ENCODE measurements around the gene IVNS1ABP. TPM values are rescaled to one million over a fixed set of nuclear protein-coding genes. Genes with fewer than 3 reads are reported as not detected.

Gene IVNS1ABP
- total RNA-seq, 2 donors from 2014 or later, result 44.4 to 58.8 TPM

DNA sequence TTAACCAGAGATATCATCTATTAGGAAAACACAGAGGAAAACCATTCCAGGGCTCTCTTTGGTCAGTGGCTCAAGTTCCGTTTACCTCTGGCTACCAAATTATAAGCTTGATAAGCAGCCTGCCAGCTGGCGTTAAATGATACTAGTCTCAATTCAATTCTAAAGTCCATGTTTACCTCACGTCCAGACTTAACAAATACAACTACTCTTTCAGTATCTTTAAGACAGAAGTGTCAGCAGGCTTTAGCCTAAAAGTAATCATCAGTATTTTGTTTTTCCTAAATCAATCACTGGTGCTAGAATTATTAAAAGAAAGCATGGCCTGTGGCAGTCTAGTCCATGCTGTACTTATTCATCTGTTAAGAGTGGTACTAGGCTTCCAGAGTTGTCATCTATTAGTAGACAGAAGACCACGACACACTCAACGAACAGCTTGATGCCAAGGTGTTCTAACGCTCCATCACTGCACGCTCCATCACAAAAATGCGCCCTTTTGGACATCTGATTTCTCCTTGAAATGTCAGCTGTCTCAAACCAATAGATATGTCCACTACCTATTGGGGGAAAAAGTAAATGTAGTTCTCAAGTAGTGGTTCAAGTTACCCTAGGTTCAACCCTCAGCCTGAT is 1.5 kb downstream of the IVNS1ABP start:
- no peak for DNase-seq (ENCODE audit: low spot score)
- intact Hi-C loops (cut with DNase I), result no loop called here
- TF ChIP-seq, protein P1, sequence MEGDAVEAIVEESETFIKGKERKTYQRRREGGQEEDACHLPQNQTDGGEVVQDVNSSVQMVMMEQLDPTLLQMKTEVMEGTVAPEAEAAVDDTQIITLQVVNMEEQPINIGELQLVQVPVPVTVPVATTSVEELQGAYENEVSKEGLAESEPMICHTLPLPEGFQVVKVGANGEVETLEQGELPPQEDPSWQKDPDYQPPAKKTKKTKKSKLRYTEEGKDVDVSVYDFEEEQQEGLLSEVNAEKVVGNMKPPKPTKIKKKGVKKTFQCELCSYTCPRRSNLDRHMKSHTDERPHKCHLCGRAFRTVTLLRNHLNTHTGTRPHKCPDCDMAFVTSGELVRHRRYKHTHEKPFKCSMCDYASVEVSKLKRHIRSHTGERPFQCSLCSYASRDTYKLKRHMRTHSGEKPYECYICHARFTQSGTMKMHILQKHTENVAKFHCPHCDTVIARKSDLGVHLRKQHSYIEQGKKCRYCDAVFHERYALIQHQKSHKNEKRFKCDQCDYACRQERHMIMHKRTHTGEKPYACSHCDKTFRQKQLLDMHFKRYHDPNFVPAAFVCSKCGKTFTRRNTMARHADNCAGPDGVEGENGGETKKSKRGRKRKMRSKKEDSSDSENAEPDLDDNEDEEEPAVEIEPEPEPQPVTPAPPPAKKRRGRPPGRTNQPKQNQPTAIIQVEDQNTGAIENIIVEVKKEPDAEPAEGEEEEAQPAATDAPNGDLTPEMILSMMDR (IDR thresholded peaks at IDR 0.05), result no peak
- no peak for TF ChIP-seq POLR2AphosphoS5 (IDR thresholded peaks at IDR 0.05)
- no peak for TF ChIP-seq POLR2A (IDR thresholded peaks at IDR 0.05)
- H3K4me3 ChIP-seq, result peak overlapping the region; percentile 82 to 86
- no peaks in the 10 kb centered on the region for H3K9me3 ChIP-seq
- peak overlapping the region; percentile 91 to 94 for H3K27ac ChIP-seq
- no peaks in the 10 kb centered on the region for H3K27me3 ChIP-seq (replicated peaks; ENCODE audit: insufficient read depth)
- H3K36me3 ChIP-seq, result no peaks in the 10 kb centered on the region
- 11% methylated on average over 8 of the region's 8 CpGs for WGBS
- no peaks in the 10 kb centered on the region for H3K4me1 ChIP-seq (replicated peaks)

DNA sequence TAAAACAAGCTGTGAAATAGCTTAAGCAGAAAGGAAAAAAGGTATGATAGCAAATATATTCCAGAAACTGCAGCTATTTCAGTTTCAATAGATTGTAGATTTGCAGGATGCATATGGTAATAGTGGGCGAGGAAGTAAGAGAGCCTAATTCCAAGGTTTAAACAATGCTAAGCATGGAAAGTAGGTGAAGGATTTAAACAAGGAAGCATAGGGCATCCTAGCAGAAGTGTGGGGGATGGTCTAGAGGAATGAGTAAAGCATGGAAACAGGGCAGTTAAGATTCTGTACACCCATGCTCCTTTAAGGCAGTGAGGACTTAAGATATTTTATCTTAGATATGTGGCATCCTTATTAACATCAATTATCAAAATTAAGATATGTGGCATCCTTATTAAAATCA is 2.6 kb downstream of the IVNS1ABP start:
- no peak overlapping the region for H3K4me3 ChIP-seq

DNA sequence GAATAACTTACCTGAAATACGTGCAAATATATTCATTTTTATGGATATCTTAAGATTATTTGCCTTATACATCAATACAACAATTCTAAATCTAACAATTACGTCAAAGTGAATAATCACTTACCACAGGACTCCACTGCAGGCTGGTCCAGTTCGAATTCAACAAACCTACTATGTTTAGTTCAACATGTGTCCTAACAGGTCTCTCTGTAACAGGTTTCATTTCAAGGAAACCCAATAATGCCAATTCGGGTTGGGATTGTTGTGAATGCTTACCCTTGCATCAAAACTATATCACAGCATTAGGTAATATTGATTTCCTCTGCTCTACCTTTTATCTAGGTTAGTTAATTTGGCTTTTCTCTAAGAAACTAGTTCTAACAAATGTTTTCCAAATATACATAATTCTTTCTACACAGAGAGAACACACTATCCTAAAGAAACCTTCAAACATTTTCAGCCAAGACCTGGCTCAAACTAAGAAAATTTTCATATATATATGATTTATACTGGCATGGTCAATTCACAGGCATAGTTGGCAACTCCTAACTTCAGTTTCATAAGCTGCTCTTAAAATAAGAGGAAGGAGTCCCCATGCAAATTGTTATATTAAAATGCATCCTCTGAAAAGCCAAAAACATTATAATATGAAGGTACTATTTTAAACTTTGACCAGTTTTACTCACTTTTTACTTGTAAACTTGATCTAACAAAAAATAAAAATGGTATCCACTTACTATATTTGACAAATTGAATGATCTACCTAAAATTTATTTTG is 4.5 kb downstream of the IVNS1ABP start:
- Histone ChIP-seq H3K4me1 (replicated peaks) (no peaks in the 10 kb centered on the region), H3K9me3 (no peaks in the 10 kb centered on the region), H3K27ac (no peak overlapping the region), H3K36me3 (no peaks in the 10 kb centered on the region), H3K4me3 (no peak overlapping the region), H3K27me3 (replicated peaks; ENCODE audit: insufficient read depth) (no peaks in the 10 kb centered on the region)
- no peak for TF ChIP-seq POLR2A (IDR thresholded peaks at IDR 0.05)
- TF ChIP-seq, protein P1 (IDR thresholded peaks at IDR 0.05), result no peak
- no peak for TF ChIP-seq POLR2AphosphoS5 (IDR thresholded peaks at IDR 0.05)
- WGBS, result 69% methylated on average over 4 of the region's 4 CpGs
- intact Hi-C loops (cut with DNase I), result no loop called here
- no peak for DNase-seq (ENCODE audit: low spot score)

More for the DNA sequence above, 2.6 kb downstream of the IVNS1ABP start:
- intact Hi-C loops (cut with DNase I), result no loop called here
- Histone ChIP-seq H3K27me3 (replicated peaks; ENCODE audit: insufficient read depth) (no peaks in the 10 kb centered on the region), H3K27ac (no peak overlapping the region), H3K36me3 (no peaks in the 10 kb centered on the region), H3K4me1 (replicated peaks) (no peaks in the 10 kb centered on the region), H3K9me3 (no peaks in the 10 kb centered on the region)
- no peak for DNase-seq (ENCODE audit: low spot score)
- WGBS, result 48% methylated on average over 1 of the region's 1 CpG
- TF ChIP-seq POLR2A (IDR thresholded peaks at IDR 0.05), result no peak

DNA sequence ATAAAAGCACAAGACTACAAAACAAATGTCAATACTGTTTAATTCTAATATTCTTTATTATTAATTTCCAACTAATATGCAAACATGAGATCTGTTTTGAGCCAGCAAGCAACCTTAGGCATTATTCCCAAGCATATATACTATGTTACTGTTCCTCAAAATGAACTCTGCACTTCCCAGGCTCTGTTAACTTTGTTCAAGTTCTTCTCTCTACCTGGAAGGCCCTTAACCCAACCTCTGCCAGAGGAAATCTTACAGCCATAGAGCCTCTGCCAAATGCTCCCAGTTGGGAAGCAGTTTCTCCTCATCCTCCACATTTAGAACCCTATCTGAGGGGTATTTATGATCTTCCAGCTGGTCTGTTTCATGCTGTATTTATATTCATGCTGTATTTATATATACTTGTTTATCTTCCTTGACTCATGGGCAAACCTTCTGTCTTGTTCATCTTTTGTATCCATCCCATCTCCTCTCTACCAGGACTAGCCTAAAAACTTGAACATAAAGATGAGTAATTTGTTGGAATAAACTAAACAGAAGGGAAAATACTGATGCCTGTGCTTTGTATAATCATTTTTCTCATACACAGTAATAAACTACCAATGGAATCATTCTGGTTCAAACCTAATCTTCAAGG is 5.3 kb downstream of the IVNS1ABP start:
- Histone ChIP-seq H3K4me1 (replicated peaks) (no peaks in the 10 kb centered on the region), H3K27ac (no peak overlapping the region), H3K4me3 (no peak overlapping the region), H3K27me3 (replicated peaks; ENCODE audit: insufficient read depth) (no peaks in the 10 kb centered on the region), H3K9me3 (no peaks in the 10 kb centered on the region), H3K36me3 (no peaks in the 10 kb centered on the region)
- intact Hi-C loops (cut with DNase I), result no loop called here
- no peak for DNase-seq (ENCODE audit: low spot score)
- TF ChIP-seq POLR2A (IDR thresholded peaks at IDR 0.05) (no peak), POLR2AphosphoS5 (IDR thresholded peaks at IDR 0.05) (no peak)
- TF ChIP-seq, protein P1 (IDR thresholded peaks at IDR 0.05), result no peak

DNA sequence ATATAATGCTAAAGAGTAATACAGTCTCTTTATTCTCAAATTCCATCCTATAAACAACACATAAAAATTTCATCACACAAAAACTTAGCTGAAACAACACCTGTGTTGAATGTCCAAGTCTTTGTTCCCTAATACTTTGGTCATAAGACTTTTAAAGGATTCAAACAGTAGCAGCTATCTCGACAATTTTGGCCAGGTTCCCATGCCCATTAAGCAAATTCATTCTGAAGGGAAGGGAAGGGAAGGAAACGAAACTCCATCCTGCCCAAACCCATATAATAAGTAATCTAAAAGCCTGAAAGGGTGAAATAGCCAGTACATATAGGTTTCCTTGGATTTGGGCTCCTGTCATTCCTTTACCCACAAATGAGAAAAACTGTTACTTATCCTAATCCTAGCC is 7.5 kb downstream of the IVNS1ABP start:
- peaks cover 0 to 3% of the 10 kb centered on the region in 2 donors for H3K36me3 ChIP-seq
- H3K9me3 ChIP-seq, result no peaks in the 10 kb centered on the region
- no peak for DNase-seq (ENCODE audit: low spot score)
- no peaks in the 10 kb centered on the region for H3K4me1 ChIP-seq (replicated peaks)
- intact Hi-C loops (cut with DNase I), result no loop called here
- 8% methylated on average over 2 of the region's 2 CpGs for WGBS
- TF ChIP-seq, protein P1 (IDR thresholded peaks at IDR 0.05), result no peak
- no peak for TF ChIP-seq POLR2AphosphoS5 (IDR thresholded peaks at IDR 0.05)
- TF ChIP-seq POLR2A (IDR thresholded peaks at IDR 0.05), result no peak
- H3K27me3 ChIP-seq (replicated peaks; ENCODE audit: insufficient read depth), result no peaks in the 10 kb centered on the region
- H3K4me3 ChIP-seq, result no peak overlapping the region
- no peak overlapping the region for H3K27ac ChIP-seq

Data from prostate gland (tissue), 2 donors.